ENCODE results near the gene TUBB6. TPM values are rescaled to one million over a fixed set of nuclear protein-coding genes. Genes with fewer than 3 reads are reported as not detected.

Gene TUBB6
- total RNA-seq, 1 experiment from 2014 or later = 240 TPM

- ChIA-PET CTCF (interaction anchor here (0.7 to 3.9 kb wide), 12 partner anchors 8 to 288 kb away, joined by 3 to 41 read pairs (median 4); partner anchors contain the start of gene AFG3L2), POLR2A (interaction anchor here (0.5 to 2.0 kb wide), 6 partner anchors 8 to 65 kb away, joined by 3 to 13 read pairs (median 4); partner anchors contain the start of gene AFG3L2)
- Mint-ChIP-seq H3K4me3 (peak overlapping the region; percentile 48; the same call in 1 of the 2 replicates), H3K27me3 (ENCODE audit: low read depth) (no peaks in the 10 kb centered on the region), H3K4me1 (peaks cover 58% of the 10 kb centered on the region), H3K36me3 (peaks cover 28% of the 10 kb centered on the region), H3K9me3 (peaks cover 7% of the 10 kb centered on the region), H3K27ac (peak overlapping the region; percentile 88)
- TF ChIP-seq ATF2 (CRISPR knock-in tag; IDR thresholded peaks at IDR 0.05; ENCODE audit: borderline replicate concordance, low read depth) (no peak), SMAD3 (CRISPR knock-in tag; IDR thresholded peaks at IDR 0.05; ENCODE audit: borderline replicate concordance) (0 out of 2 replicates have a peak, but pooled peaks have one; percentile 34), TEAD4 (CRISPR knock-in tag; IDR thresholded peaks at IDR 0.05) (no peak), NR2C2 (CRISPR knock-in tag; IDR thresholded peaks at IDR 0.05) (no peak), GTF2I (CRISPR knock-in tag; conservative IDR thresholded peaks at IDR 0.05) (no peak), TEAD1 (CRISPR knock-in tag; IDR thresholded peaks at IDR 0.05) (peak; percentile 45; the same call in 1 of the 2 replicates), ZNF512 (CRISPR knock-in tag; IDR thresholded peaks at IDR 0.05; ENCODE audit: borderline replicate concordance) (no peak), FOXP1 (CRISPR knock-in tag; IDR thresholded peaks at IDR 0.05; ENCODE audit: borderline replicate concordance) (no peak), NFE2L1 (CRISPR knock-in tag; IDR thresholded peaks at IDR 0.05) (0 out of 2 replicates have a peak, but pooled peaks have one; percentile 27), PRRX2 (CRISPR knock-in tag; IDR thresholded peaks at IDR 0.05) (peak; percentile 64; the same call in 1 of the 2 replicates)
- peak; percentile 57 for DNase-seq (ENCODE audit: low spot score)
- peak; percentile 86 for ATAC-seq
Measured at GRCh38 chr18:12336171-12336613, 28.2 kb downstream of the TUBB6 start.

- no peaks in the 10 kb centered on the region for H3K27me3 Mint-ChIP-seq (ENCODE audit: low read depth)
- ATAC-seq (no peak), DNase-seq (ENCODE audit: low spot score) (no peak)
- peaks cover 34% of the 10 kb centered on the region for H3K36me3 Mint-ChIP-seq
- H3K9me3 Mint-ChIP-seq = peaks cover 7% of the 10 kb centered on the region
- H3K27ac Mint-ChIP-seq = peak overlapping the region; percentile 92
- peaks cover 58% of the 10 kb centered on the region for H3K4me1 Mint-ChIP-seq
- TF ChIP-seq MAX (CRISPR knock-in tag; IDR thresholded peaks at IDR 0.05) (no peak), SMAD3 (CRISPR knock-in tag; IDR thresholded peaks at IDR 0.05; ENCODE audit: borderline replicate concordance) (peak; percentile 17; the same call in 1 of the 2 replicates)
- CTCF ChIA-PET = interaction anchor here (0.8 to 3.9 kb wide), 10 partner anchors 9 to 289 kb away, joined by 3 to 41 read pairs (median 4); partner anchors contain the start of gene AFG3L2
- POLR2A ChIA-PET = interaction anchor here (0.5 to 2.0 kb wide), 4 partner anchors 9 to 66 kb away, joined by 3 to 13 read pairs (median 4); partner anchors contain the start of gene AFG3L2
- peak overlapping the region; percentile 35 for H3K4me3 Mint-ChIP-seq
Measured at GRCh38 chr18:12336887-12337286, 28.8 kb downstream of the TUBB6 start.

- H3K9me3 Mint-ChIP-seq = peaks cover 7% of the 10 kb centered on the region
- ATAC-seq = peak; percentile 8; the same call in 1 of the 2 replicates
- TF ChIP-seq ZBTB21 (CRISPR knock-in tag; IDR thresholded peaks at IDR 0.05; ENCODE audit: borderline replicate concordance) (no peak), PRRX2 (CRISPR knock-in tag; IDR thresholded peaks at IDR 0.05) (no peak), USF2 (CRISPR knock-in tag; IDR thresholded peaks at IDR 0.05) (no peak), MYBL2 (CRISPR knock-in tag; IDR thresholded peaks at IDR 0.05) (no peak)
- CTCF ChIA-PET = interaction anchor here (0.6 to 3.2 kb wide), 9 partner anchors 10 to 67 kb away, joined by 3 to 41 read pairs (median 4); partner anchors contain the start of gene AFG3L2
- peak overlapping the region; percentile 69 for H3K27ac Mint-ChIP-seq
- peaks cover 56% of the 10 kb centered on the region for H3K4me1 Mint-ChIP-seq
- POLR2A ChIA-PET = interaction anchor here (2.0 kb wide), 1 partner anchor 38 kb away, joined by 8 read pairs; the partner anchor contains the start of gene AFG3L2
- H3K27me3 Mint-ChIP-seq (ENCODE audit: low read depth) = no peaks in the 10 kb centered on the region
- H3K36me3 Mint-ChIP-seq = peaks cover 47% of the 10 kb centered on the region
- H3K4me3 Mint-ChIP-seq = no peak overlapping the region
- no peak for DNase-seq (ENCODE audit: low spot score)
Measured at GRCh38 chr18:12338382-12338781, 30.3 kb downstream of the TUBB6 start.

Measured in WTC11 (cell line).